ENCODE data around the gene WWOX.

Gene WWOX

DNA sequence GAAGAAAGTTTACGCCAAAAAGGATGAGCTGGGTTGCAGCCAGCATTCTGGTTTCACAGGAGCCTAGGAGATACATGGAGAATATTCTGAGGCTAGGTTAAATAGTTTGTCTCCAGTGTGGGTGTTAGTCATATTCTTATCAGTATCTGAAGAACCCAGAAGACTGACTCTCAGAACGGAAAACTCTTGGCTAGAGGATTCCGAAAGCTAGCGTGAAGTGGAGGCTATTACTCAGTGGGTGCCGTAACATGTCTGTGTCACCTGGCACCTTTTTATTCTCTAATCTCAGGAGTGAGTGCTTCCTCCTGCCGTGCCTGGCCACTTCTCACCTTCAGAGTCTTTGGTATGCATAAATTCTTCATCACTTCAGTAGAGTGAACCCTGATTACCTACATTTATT lies 199.5 kb downstream of the WWOX start:
- Histone ChIP-seq H3K36me3 (no peaks in the 10 kb centered on the region), H3K4me1 (no peaks in the 10 kb centered on the region), H3K27ac (no peak overlapping the region), H3K4me3 (no peak overlapping the region), H3K27me3 (no peaks in the 10 kb centered on the region), H3K9me3 (no peaks in the 10 kb centered on the region)
- no peak for DNase-seq
- intact Hi-C loops (cut with DNase I; ENCODE audit: low total_unique reads), result no loop called here
- TF ChIP-seq, protein P1, sequence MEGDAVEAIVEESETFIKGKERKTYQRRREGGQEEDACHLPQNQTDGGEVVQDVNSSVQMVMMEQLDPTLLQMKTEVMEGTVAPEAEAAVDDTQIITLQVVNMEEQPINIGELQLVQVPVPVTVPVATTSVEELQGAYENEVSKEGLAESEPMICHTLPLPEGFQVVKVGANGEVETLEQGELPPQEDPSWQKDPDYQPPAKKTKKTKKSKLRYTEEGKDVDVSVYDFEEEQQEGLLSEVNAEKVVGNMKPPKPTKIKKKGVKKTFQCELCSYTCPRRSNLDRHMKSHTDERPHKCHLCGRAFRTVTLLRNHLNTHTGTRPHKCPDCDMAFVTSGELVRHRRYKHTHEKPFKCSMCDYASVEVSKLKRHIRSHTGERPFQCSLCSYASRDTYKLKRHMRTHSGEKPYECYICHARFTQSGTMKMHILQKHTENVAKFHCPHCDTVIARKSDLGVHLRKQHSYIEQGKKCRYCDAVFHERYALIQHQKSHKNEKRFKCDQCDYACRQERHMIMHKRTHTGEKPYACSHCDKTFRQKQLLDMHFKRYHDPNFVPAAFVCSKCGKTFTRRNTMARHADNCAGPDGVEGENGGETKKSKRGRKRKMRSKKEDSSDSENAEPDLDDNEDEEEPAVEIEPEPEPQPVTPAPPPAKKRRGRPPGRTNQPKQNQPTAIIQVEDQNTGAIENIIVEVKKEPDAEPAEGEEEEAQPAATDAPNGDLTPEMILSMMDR (IDR thresholded peaks at IDR 0.05), result no peak

DNA sequence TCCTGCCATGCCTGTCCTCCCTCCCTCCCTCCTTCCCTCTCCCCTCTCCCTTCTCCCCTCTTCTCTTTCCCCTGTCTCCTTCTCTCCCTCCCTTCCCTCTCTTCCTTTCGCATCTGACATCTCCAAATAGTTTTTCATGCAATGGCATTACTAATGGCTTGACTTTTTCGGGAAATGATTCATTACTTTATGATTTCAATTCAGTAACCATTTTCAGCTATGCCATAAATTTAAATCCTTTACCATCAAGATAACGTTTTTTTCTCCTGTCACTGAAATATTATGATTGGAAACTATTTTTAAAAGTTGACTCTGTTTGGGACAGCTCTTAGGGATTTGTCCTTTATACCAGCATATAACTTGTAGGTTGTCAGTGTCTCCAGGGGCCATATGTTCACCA lies 201.0 kb downstream of the WWOX start:
- H3K27ac ChIP-seq, result no peak overlapping the region
- no peak overlapping the region for H3K4me3 ChIP-seq
- DNase-seq, result no peak
- no peaks in the 10 kb centered on the region for H3K36me3 ChIP-seq
- intact Hi-C loops (cut with DNase I; ENCODE audit: low total_unique reads), result no loop called here
- no peaks in the 10 kb centered on the region for H3K27me3 ChIP-seq
- TF ChIP-seq, protein P1 (IDR thresholded peaks at IDR 0.05), result no peak
- no peaks in the 10 kb centered on the region for H3K9me3 ChIP-seq
- H3K4me1 ChIP-seq, result no peaks in the 10 kb centered on the region

DNA sequence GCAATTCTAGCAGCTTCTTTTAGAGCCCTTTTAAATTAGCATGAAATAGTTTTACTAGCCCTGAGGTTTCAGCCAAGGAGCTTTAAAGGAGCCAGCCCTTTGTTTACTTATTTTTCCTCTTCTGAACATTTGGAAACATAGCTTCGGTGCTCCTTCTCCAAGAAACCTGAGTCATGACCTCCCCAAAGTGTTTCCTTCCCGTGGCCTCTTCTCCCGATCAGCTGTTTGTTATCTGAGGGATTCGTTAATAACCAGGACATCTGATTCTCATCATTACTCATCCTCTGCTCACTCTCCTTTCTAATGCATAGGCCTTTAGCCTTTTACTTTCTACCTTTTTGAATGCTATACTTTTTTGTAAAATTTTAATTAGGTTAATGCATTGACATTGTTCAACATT lies 204.5 kb downstream of the WWOX start:
- Histone ChIP-seq H3K27ac (no peak overlapping the region), H3K4me3 (no peak overlapping the region), H3K4me1 (no peaks in the 10 kb centered on the region), H3K27me3 (no peaks in the 10 kb centered on the region), H3K36me3 (no peaks in the 10 kb centered on the region), H3K9me3 (no peaks in the 10 kb centered on the region)
- intact Hi-C loops (cut with DNase I; ENCODE audit: low total_unique reads), result no loop called here
- DNase-seq, result peak in 1 of 2 donors; percentile 23
- TF ChIP-seq, protein P1 (IDR thresholded peaks at IDR 0.05), result no peak

DNA sequence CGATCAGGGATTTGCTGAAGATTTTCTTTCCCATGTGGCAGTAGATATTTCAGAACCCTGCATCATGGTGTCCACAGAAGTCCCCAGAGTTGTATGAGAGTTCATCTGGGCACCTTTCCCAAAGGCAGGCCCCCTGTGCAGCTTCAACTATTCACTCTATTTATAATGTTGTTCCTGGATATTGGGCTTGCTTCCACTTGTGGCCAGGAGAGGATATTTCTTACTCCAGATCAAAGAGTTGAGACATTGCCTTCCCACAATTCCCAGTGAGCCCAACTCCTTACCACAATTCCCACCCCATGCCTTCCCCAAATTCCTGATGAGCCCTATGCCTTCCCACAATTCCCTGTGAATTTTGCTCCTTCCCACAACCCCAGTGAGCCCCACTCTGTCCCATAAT lies 206.9 kb downstream of the WWOX start:
- Histone ChIP-seq H3K9me3 (no peaks in the 10 kb centered on the region), H3K27me3 (no peaks in the 10 kb centered on the region), H3K4me1 (no peaks in the 10 kb centered on the region), H3K36me3 (no peaks in the 10 kb centered on the region), H3K27ac (no peak overlapping the region), H3K4me3 (no peak overlapping the region)
- DNase-seq, result no peak
- intact Hi-C loops (cut with DNase I; ENCODE audit: low total_unique reads), result no loop called here
- TF ChIP-seq, protein P1 (IDR thresholded peaks at IDR 0.05), result no peak

DNA sequence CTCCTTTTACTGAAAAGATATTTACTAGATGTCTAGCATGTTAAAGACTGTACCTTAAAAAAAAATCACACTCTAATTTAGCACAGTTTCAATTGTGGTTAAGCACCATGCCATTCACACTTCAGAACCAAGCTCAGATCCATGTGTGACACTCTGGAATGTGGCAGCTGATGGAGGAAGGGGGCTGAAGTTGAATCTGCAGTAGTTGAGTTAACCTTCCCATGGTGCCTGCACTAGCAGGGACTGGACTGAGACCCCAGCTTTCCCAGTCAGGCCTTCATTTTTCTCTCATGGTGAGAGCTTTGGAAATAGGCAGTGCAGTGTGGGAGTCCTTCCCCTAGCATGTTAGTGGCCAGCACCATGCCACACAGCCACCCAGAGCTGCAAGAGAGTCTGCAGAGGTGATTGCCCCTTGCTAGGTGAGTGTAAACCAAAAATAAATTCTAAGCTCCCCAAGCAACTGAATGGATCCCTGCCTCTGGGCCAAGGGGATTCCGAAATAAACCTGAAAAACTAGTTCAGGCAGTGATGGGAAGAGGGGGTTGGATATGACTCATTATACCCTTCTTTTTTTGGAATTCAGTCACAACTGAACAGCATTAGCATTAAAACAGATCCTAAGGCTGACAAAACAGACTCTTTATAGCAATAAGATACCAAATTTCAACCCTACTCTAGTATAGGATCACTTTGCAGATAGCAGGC lies 208.5 kb downstream of the WWOX start:
- H3K27me3 ChIP-seq, result no peaks in the 10 kb centered on the region
- no peaks in the 10 kb centered on the region for H3K36me3 ChIP-seq
- DNase-seq, result no peak
- no peaks in the 10 kb centered on the region for H3K9me3 ChIP-seq
- H3K4me1 ChIP-seq, result no peaks in the 10 kb centered on the region
- TF ChIP-seq, protein P1 (IDR thresholded peaks at IDR 0.05), result no peak
- intact Hi-C loops (cut with DNase I; ENCODE audit: low total_unique reads), result no loop called here
- H3K4me3 ChIP-seq, result no peak overlapping the region
- H3K27ac ChIP-seq, result no peak overlapping the region

DNA sequence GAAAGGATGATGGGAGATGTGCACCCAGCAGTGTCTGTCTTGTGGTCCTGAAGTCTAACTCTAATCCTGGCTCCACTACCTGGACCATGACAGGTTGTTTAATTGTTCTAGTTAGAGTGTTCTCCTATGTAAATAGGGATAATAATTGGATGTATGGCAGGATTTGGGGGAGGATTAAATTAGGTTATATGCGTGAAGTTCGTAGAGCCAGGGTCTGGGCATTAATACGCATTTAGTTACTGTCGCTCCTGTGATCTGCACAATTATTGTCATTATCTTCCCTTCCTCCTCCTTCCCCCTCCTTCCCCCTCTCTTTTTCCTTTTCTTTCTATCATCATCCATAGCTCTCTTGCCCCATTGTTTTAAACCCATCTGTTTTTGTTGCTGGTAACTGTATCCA lies 210.3 kb downstream of the WWOX start:
- no peak for DNase-seq
- Histone ChIP-seq H3K9me3 (no peaks in the 10 kb centered on the region), H3K36me3 (no peaks in the 10 kb centered on the region), H3K27me3 (no peaks in the 10 kb centered on the region), H3K4me1 (no peaks in the 10 kb centered on the region), H3K4me3 (no peak overlapping the region), H3K27ac (no peak overlapping the region)
- TF ChIP-seq, protein P1 (IDR thresholded peaks at IDR 0.05), result no peak
- intact Hi-C loops (cut with DNase I; ENCODE audit: low total_unique reads), result no loop called here

Measured in tibial artery (tissue), 4 donors.